Activated naive CD4-positive, alpha-beta T cell treated with anti-CD3 and anti-CD28 coated beads for 36 hours (primary cell): Measurements from ENCODE around the gene LAX1. TPM values are rescaled to one million over a fixed set of nuclear protein-coding genes. Genes with fewer than 3 reads are reported as not detected.

Source experiments
- CTCF ChIA-PET: fragments of 350-600 bp; sonication (Branson Sonifier 250); formaldehyde crosslinking; loops from one replicate; lab custom pipeline; 2021; ENCODE audit warnings: antibody characterized with exemption; lab: Charles Lee
- DNase-seq: peaks from one replicate; pipeline ENCODE4 v3.0.0-alpha.2; 2020
- H3K27ac Mint-ChIP-seq: one replicate; pipeline ENCODE4 v1.8.0; 2021; ENCODE audit warnings: mild to moderate bottlenecking, mixed read lengths
- H3K27me3 Mint-ChIP-seq: one replicate; pipeline ENCODE4 v1.8.0; 2021; ENCODE audit warnings: low read depth, mixed read lengths
- H3K36me3 Mint-ChIP-seq: one replicate; pipeline ENCODE4 v1.8.0; 2021; ENCODE audit warnings: low read depth, mixed read lengths
- H3K4me1 Mint-ChIP-seq: one replicate; pipeline ENCODE4 v1.8.0; 2021; ENCODE audit warnings: low read depth, mixed read lengths
- H3K4me3 Mint-ChIP-seq: one replicate; pipeline ENCODE4 v1.8.0; 2021; ENCODE audit warnings: mild to moderate bottlenecking, moderate library complexity, mixed read lengths
- H3K9me3 Mint-ChIP-seq: one replicate; pipeline ENCODE4 v1.8.0; 2021; ENCODE audit warnings: mixed read lengths
- intact Hi-C: fragments of 100-400 bp; cut with micrococcal nuclease; formaldehyde crosslinking; loops from one replicate; pipeline ENCODE4 v1.15.1; 2023
- total RNA-seq, 2 experiments: library from RNA; stranded (reverse); gene quantifications; one replicate each; pipeline ENCODE4 v1.2.3, GENCODE V29; 2021

Gene LAX1
- total RNA-seq, 2 experiments from 2014 or later, result 11.2 to 11.6 TPM

GRCh38 chr1:203795441-203796235 lies 30.7 kb downstream of the LAX1 start, which contains the start of the genes ZBED6 and ZC3H11A:
Gene ZBED6, plus strand, starts transcription at chr1:203795623. Its CDS starts 1,900 bp downstream, at chr1:203797523.
Gene ZC3H11A, plus strand, starts transcription at chr1:203795623. Its CDS starts 21,448 bp downstream, at chr1:203817071.
- no peaks in the 10 kb centered on the region for H3K27me3 Mint-ChIP-seq
- peak; percentile 100 for DNase-seq
- H3K36me3 Mint-ChIP-seq, result peaks cover 37% of the 10 kb centered on the region
- CTCF ChIA-PET, result no interaction called here
- peaks cover 47% of the 10 kb centered on the region for H3K4me1 Mint-ChIP-seq
- H3K27ac Mint-ChIP-seq, result peak within 1 kb of the TSS; percentile 98
- H3K9me3 Mint-ChIP-seq, result no peaks in the 10 kb centered on the region
- peak within 1 kb of the TSS; percentile 96 for H3K4me3 Mint-ChIP-seq
- intact Hi-C loops, result loop anchor here (1.0 to 5.0 kb wide), 5 partner anchors 29 to 488 kb away; partner anchors contain the start of genes BTG2, LAX1 and SNRPE

- Mint-ChIP-seq H3K27ac (peak overlapping the region; percentile 97), H3K9me3 (no peaks in the 10 kb centered on the region), H3K4me3 (peak overlapping the region; percentile 96), H3K4me1 (peaks cover 51% of the 10 kb centered on the region), H3K27me3 (no peaks in the 10 kb centered on the region), H3K36me3 (peaks cover 38% of the 10 kb centered on the region)
- DNase-seq, result peak; percentile 59
- CTCF ChIA-PET, result no interaction called here
- intact Hi-C loops, result loop anchor here (5.0 kb wide), 1 partner anchor 489 kb away; the partner anchor contains the start of gene BTG2
Observed at GRCh38 chr1:203796236-203796605, 31.2 kb downstream of the LAX1 start.

- peaks cover 57% of the 10 kb centered on the region for H3K4me1 Mint-ChIP-seq
- H3K27ac Mint-ChIP-seq, result no peak overlapping the region
- peaks cover 39% of the 10 kb centered on the region for H3K36me3 Mint-ChIP-seq
- no peak for DNase-seq
- H3K9me3 Mint-ChIP-seq, result no peaks in the 10 kb centered on the region
- CTCF ChIA-PET, result no interaction called here
- H3K27me3 Mint-ChIP-seq, result no peaks in the 10 kb centered on the region
- intact Hi-C loops, result loop anchor here (5.0 kb wide), 1 partner anchor 490 kb away; the partner anchor contains the start of gene BTG2
- peak overlapping the region; percentile 96 for H3K4me3 Mint-ChIP-seq
Observed at GRCh38 chr1:203797216-203797615, 32.2 kb downstream of the LAX1 start.

- CTCF ChIA-PET, result no interaction called here
- no peaks in the 10 kb centered on the region for H3K27me3 Mint-ChIP-seq
- no peak overlapping the region for H3K4me3 Mint-ChIP-seq
- H3K4me1 Mint-ChIP-seq, result peaks cover 62% of the 10 kb centered on the region
- H3K9me3 Mint-ChIP-seq, result no peaks in the 10 kb centered on the region
- H3K36me3 Mint-ChIP-seq, result peaks cover 45% of the 10 kb centered on the region
- no peak overlapping the region for H3K27ac Mint-ChIP-seq
- DNase-seq, result no peak
- intact Hi-C loops, result loop anchor here (5.0 kb wide), 1 partner anchor 491 kb away; the partner anchor contains the start of gene BTG2
Observed at GRCh38 chr1:203797948-203798655, 33.1 kb downstream of the LAX1 start.

GRCh38 chr1:203799157-203799556 lies 34.2 kb downstream of the LAX1 start:
- Mint-ChIP-seq H3K27me3 (no peaks in the 10 kb centered on the region), H3K4me3 (no peak overlapping the region), H3K27ac (no peak overlapping the region), H3K9me3 (no peaks in the 10 kb centered on the region), H3K36me3 (peaks cover 54% of the 10 kb centered on the region), H3K4me1 (peaks cover 70% of the 10 kb centered on the region)
- intact Hi-C loops, result loop anchor here (5.0 kb wide), 1 partner anchor 492 kb away; the partner anchor contains the start of gene BTG2
- CTCF ChIA-PET, result interaction anchor here (1.3 kb wide), 1 partner anchor 15 kb away, joined by 3 read pairs; no protein-coding TSS in a partner anchor
- DNase-seq, result no peak

- intact Hi-C loops, result loop anchor here (5.0 kb wide), 1 partner anchor 493 kb away; the partner anchor contains the start of gene BTG2
- H3K4me1 Mint-ChIP-seq, result peaks cover 70% of the 10 kb centered on the region
- no peak overlapping the region for H3K4me3 Mint-ChIP-seq
- no peaks in the 10 kb centered on the region for H3K9me3 Mint-ChIP-seq
- CTCF ChIA-PET, result interaction anchor here (1.3 kb wide), 1 partner anchor 14 kb away, joined by 3 read pairs; no protein-coding TSS in a partner anchor
- no peaks in the 10 kb centered on the region for H3K27me3 Mint-ChIP-seq
- peak overlapping the region; percentile 34 for H3K27ac Mint-ChIP-seq
- H3K36me3 Mint-ChIP-seq, result peaks cover 58% of the 10 kb centered on the region
- DNase-seq, result no peak
Observed at GRCh38 chr1:203799971-203800370, 35.0 kb downstream of the LAX1 start.

- peaks cover 42% of the 10 kb centered on the region for H3K4me1 Mint-ChIP-seq
- no peak overlapping the region for H3K4me3 Mint-ChIP-seq
- intact Hi-C loops, result no loop called here
- peaks cover 34% of the 10 kb centered on the region for H3K36me3 Mint-ChIP-seq
- H3K9me3 Mint-ChIP-seq, result no peaks in the 10 kb centered on the region
- no peak for DNase-seq
- CTCF ChIA-PET, result no interaction called here
- no peak overlapping the region for H3K27ac Mint-ChIP-seq
- no peaks in the 10 kb centered on the region for H3K27me3 Mint-ChIP-seq
Observed at GRCh38 chr1:203805689-203806088, 40.7 kb downstream of the LAX1 start.

GRCh38 chr1:203807196-203807595 lies 42.2 kb downstream of the LAX1 start:
- intact Hi-C loops, result no loop called here

GRCh38 chr1:203813581-203814341 lies 48.8 kb downstream of the LAX1 start:
- intact Hi-C loops, result no loop called here
- CTCF ChIA-PET, result interaction anchor here (0.7 to 1.8 kb wide), 3 partner anchors 14 to 774 kb away, joined by 3 to 4 read pairs (median 3); no protein-coding TSS in a partner anchor
- H3K27me3 Mint-ChIP-seq, result no peaks in the 10 kb centered on the region
- H3K36me3 Mint-ChIP-seq, result peaks cover 34% of the 10 kb centered on the region
- H3K4me3 Mint-ChIP-seq, result no peak overlapping the region
- DNase-seq, result no peak
- H3K27ac Mint-ChIP-seq, result no peak overlapping the region
- H3K4me1 Mint-ChIP-seq, result peaks cover 21% of the 10 kb centered on the region
- no peaks in the 10 kb centered on the region for H3K9me3 Mint-ChIP-seq

More at GRCh38 chr1:203807196-203807595, 42.2 kb downstream of the LAX1 start:
- CTCF ChIA-PET, result no interaction called here
- Mint-ChIP-seq H3K4me1 (peaks cover 39% of the 10 kb centered on the region), H3K36me3 (peaks cover 41% of the 10 kb centered on the region), H3K27ac (no peak overlapping the region), H3K4me3 (no peak overlapping the region), H3K27me3 (no peaks in the 10 kb centered on the region), H3K9me3 (no peaks in the 10 kb centered on the region)
- no peak for DNase-seq

GRCh38 chr1:203818399-203818798 lies 53.4 kb downstream of the LAX1 start:
- Mint-ChIP-seq H3K4me1 (peaks cover 16% of the 10 kb centered on the region), H3K9me3 (no peaks in the 10 kb centered on the region), H3K4me3 (no peak overlapping the region), H3K36me3 (peaks cover 35% of the 10 kb centered on the region), H3K27me3 (no peaks in the 10 kb centered on the region), H3K27ac (no peak overlapping the region)
- CTCF ChIA-PET, result interaction anchor here (0.5 kb wide), 1 partner anchor 54 kb away, joined by 3 read pairs; no protein-coding TSS in a partner anchor
- no peak for DNase-seq
- intact Hi-C loops, result no loop called here

- intact Hi-C loops, result no loop called here
- CTCF ChIA-PET, result no interaction called here
- Mint-ChIP-seq H3K27ac (peak overlapping the region; percentile 65), H3K4me3 (no peak overlapping the region), H3K4me1 (peaks cover 15% of the 10 kb centered on the region), H3K9me3 (no peaks in the 10 kb centered on the region), H3K36me3 (peaks cover 43% of the 10 kb centered on the region), H3K27me3 (no peaks in the 10 kb centered on the region)
- no peak for DNase-seq
Observed at GRCh38 chr1:203823306-203823705, 58.3 kb downstream of the LAX1 start.
